ENCODE measurements around the gene LHPP.

Gene LHPP

GRCh38 chr10:124550293-124551034 is 88.8 kb downstream of the LHPP start:
- Histone ChIP-seq H3K79me2 (ENCODE audit: insufficient read depth, low read depth) (no peaks in the 10 kb centered on the region), H3K4me2 (no peak overlapping the region), H3K9ac (no peak overlapping the region), H3K4me3 (IDR thresholded peaks at IDR 0.05; ENCODE audit: insufficient read depth, low read depth, low read length) (no peak overlapping the region), H2AFZ (ENCODE audit: low read depth) (no peak overlapping the region), H4K20me1 (ENCODE audit: insufficient read depth) (no peaks in the 10 kb centered on the region), H3K27ac (no peak overlapping the region), H3K4me1 (ENCODE audit: low read depth, poor library complexity, severe bottlenecking) (no peaks in the 10 kb centered on the region), H3K36me3 (ENCODE audit: insufficient read depth) (no peaks in the 10 kb centered on the region), H3K27me3 (ENCODE audit: insufficient read depth, low read depth) (no peaks in the 10 kb centered on the region)
- TF ChIP-seq, protein P1, sequence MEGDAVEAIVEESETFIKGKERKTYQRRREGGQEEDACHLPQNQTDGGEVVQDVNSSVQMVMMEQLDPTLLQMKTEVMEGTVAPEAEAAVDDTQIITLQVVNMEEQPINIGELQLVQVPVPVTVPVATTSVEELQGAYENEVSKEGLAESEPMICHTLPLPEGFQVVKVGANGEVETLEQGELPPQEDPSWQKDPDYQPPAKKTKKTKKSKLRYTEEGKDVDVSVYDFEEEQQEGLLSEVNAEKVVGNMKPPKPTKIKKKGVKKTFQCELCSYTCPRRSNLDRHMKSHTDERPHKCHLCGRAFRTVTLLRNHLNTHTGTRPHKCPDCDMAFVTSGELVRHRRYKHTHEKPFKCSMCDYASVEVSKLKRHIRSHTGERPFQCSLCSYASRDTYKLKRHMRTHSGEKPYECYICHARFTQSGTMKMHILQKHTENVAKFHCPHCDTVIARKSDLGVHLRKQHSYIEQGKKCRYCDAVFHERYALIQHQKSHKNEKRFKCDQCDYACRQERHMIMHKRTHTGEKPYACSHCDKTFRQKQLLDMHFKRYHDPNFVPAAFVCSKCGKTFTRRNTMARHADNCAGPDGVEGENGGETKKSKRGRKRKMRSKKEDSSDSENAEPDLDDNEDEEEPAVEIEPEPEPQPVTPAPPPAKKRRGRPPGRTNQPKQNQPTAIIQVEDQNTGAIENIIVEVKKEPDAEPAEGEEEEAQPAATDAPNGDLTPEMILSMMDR (conservative IDR thresholded peaks at IDR 0.05; ENCODE audit: low read depth, low read length): no peak

GRCh38 chr10:124551097-124551496 is 89.5 kb downstream of the LHPP start:
- no peak overlapping the region for H2AFZ ChIP-seq (ENCODE audit: low read depth)
- H3K4me1 ChIP-seq (ENCODE audit: low read depth, poor library complexity, severe bottlenecking): no peaks in the 10 kb centered on the region
- H3K27ac ChIP-seq: no peak overlapping the region
- H3K27me3 ChIP-seq (ENCODE audit: insufficient read depth, low read depth): no peaks in the 10 kb centered on the region
- no peaks in the 10 kb centered on the region for H3K79me2 ChIP-seq (ENCODE audit: insufficient read depth, low read depth)
- H3K4me3 ChIP-seq (IDR thresholded peaks at IDR 0.05; ENCODE audit: insufficient read depth, low read depth, low read length): no peak overlapping the region
- H3K9ac ChIP-seq: no peak overlapping the region
- no peaks in the 10 kb centered on the region for H4K20me1 ChIP-seq (ENCODE audit: insufficient read depth)
- H3K4me2 ChIP-seq: no peak overlapping the region
- no peaks in the 10 kb centered on the region for H3K36me3 ChIP-seq (ENCODE audit: insufficient read depth)
- TF ChIP-seq, protein P1 (conservative IDR thresholded peaks at IDR 0.05; ENCODE audit: low read depth, low read length): no peak

DNA sequence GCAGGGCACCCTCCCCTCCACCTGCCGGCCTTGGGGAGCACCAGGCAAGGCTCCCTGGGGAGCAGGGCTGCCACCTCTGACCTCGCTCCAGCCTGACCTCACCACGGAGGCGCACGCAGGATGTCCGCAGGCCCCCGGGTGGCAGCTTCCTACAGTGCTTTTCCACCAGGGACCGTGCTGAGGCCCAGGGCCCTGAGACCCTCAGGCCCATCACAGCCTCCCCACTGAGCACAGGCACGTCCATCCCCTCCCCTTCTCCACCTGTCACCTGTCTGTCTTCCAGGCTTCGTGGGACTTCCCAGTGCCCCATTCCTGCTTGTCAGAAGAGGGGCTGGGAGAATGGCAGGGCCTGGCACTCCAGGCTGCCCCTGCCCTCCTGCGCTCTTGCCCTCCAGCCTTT is 90.1 kb downstream of the LHPP start:
- H3K4me3 ChIP-seq (IDR thresholded peaks at IDR 0.05; ENCODE audit: insufficient read depth, low read depth, low read length): no peak overlapping the region
- no peaks in the 10 kb centered on the region for H3K4me1 ChIP-seq (ENCODE audit: low read depth, poor library complexity, severe bottlenecking)
- no peaks in the 10 kb centered on the region for H4K20me1 ChIP-seq (ENCODE audit: insufficient read depth)
- H3K4me2 ChIP-seq: no peak overlapping the region
- no peaks in the 10 kb centered on the region for H3K79me2 ChIP-seq (ENCODE audit: insufficient read depth, low read depth)
- H3K36me3 ChIP-seq (ENCODE audit: insufficient read depth): no peaks in the 10 kb centered on the region
- H3K9ac ChIP-seq: no peak overlapping the region
- H3K27ac ChIP-seq: no peak overlapping the region
- TF ChIP-seq, protein P1 (conservative IDR thresholded peaks at IDR 0.05; ENCODE audit: low read depth, low read length): no peak
- H3K27me3 ChIP-seq (ENCODE audit: insufficient read depth, low read depth): no peaks in the 10 kb centered on the region
- H2AFZ ChIP-seq (ENCODE audit: low read depth): no peak overlapping the region

DNA sequence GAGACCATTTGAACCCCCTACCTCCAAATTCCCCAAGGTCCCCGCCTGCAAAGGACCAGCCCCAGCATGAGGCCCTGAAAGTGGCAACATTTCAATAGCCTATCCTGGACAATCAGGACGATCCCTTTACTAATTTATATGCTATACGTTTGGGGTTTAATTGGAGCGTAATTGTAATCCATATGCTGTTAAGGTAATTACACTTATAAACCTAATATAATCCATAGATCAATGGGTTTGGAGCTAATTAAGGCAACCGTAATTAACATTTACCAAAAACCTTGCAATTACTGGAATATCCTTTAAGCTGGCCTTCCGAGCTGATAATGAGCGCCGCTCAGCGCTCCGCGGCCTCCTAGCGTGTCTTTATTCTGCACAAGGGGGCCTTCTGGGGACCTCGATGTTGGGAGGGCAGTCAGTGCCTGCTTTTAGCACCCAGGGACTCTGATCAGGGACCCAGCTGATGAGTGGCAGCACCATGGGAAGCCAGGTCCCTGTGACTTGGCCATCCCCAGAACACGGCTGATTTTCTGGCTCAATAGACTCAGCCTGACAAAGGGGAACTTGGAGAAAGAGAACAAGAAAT is 91.2 kb downstream of the LHPP start:
- no peak overlapping the region for H3K4me3 ChIP-seq (IDR thresholded peaks at IDR 0.05; ENCODE audit: insufficient read depth, low read depth, low read length)
- no peaks in the 10 kb centered on the region for H3K27me3 ChIP-seq (ENCODE audit: insufficient read depth, low read depth)
- H3K4me1 ChIP-seq (ENCODE audit: low read depth, poor library complexity, severe bottlenecking): no peaks in the 10 kb centered on the region
- TF ChIP-seq, protein P1 (conservative IDR thresholded peaks at IDR 0.05; ENCODE audit: low read depth, low read length): no peak
- no peak overlapping the region for H2AFZ ChIP-seq (ENCODE audit: low read depth)
- no peaks in the 10 kb centered on the region for H4K20me1 ChIP-seq (ENCODE audit: insufficient read depth)
- no peak overlapping the region for H3K9ac ChIP-seq
- no peaks in the 10 kb centered on the region for H3K79me2 ChIP-seq (ENCODE audit: insufficient read depth, low read depth)
- H3K4me2 ChIP-seq: no peak overlapping the region
- no peaks in the 10 kb centered on the region for H3K36me3 ChIP-seq (ENCODE audit: insufficient read depth)
- H3K27ac ChIP-seq: no peak overlapping the region
